CD4-positive, alpha-beta T cell treated with Interleukin-4 for 4 hours (primary cell): ENCODE data around the gene SPTB.
A peak's percentile ranks its signal among the peaks of the same experiment; 100 is the strongest.
"Not testable (repeated sequence)": the region's sequence is repeated elsewhere in the genome, so short reads cannot be mapped to it uniquely, and the experiment has no call there.

Source experiments
- DNase-seq: peaks from one replicate; pipeline ENCODE4 v3.0.0-alpha.2; 2020

SPTB gene

DNA sequence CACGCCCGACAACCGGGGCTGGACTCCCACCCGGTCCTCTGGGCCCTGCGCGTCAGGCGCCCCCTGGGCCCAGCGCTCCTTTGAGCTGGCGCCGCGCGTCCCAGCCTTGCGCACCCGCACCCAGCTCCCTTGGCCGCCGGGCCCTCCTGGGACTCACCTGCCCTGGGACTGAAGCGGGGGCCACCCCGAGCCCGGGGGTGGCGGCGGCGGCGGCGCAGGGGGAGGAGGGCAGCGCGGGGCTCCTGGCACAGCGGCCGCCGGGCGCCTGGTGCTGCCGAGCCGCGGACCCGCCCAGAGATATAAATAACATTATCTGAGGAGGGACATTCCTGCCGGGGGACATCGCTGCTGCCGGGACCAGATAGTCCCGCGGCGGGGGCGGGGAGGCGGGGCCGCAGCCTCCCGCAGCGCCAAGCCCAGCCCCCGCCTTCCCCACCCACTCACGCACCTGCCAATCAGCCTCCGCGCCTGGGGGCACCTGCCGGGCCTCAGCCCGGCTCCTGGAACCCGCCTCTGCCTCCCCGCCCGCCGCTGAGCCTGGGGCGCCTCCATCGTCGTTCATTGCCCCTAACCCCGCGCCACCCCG lies at the start of gene SPTB:
Gene SPTB, minus strand, starts transcription at position 273 of the 586 bp plus-strand sequence. CDS start 56,813 bp downstream, outside the sequence.
- DNase-seq: peak; percentile 31

- no peak for DNase-seq
Measured at GRCh38 chr14:64929014-64929359, 49.3 kb upstream of the SPTB start.

- DNase-seq: peak; percentile 37
Measured at GRCh38 chr14:64928239-64929013, 48.7 kb upstream of the SPTB start.

- no peak for DNase-seq
Measured at GRCh38 chr14:64927031-64927430, 47.3 kb upstream of the SPTB start.

DNA sequence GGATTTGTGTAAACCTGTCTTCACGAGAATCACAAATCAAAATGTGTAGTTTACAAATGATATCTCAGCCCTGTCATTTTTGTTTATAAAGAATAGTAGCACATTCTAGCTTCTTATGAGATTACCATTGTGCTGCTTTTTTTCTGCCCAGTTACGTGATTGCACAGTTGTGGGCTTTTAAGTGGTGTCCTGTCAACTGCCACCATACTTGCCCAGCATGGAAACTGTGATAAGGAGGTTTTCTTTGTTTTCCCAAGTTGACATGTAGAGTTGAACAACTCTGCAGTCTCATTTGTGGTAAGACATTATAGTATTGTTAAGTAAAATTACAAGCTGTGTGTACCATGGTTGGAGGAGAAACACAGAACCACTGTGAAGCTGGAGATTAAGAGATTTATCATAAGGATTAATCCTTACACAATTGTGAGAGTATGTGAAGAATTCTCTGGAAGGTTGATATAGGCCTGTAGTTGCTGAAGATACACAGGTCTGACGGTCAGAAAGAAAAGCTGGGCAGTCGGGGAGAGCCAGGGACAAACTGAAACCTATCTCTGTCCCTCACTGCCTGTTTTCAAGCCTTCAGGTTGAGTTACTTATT lies 46.8 kb upstream of the SPTB start:
- no peak for DNase-seq

- no peak for DNase-seq
Measured at GRCh38 chr14:64923015-64923414, 43.3 kb upstream of the SPTB start.

GRCh38 chr14:64920465-64920864 lies 40.8 kb upstream of the SPTB start:
- no peak for DNase-seq

GRCh38 chr14:64919618-64920017 lies 39.9 kb upstream of the SPTB start:
- DNase-seq: no peak

GRCh38 chr14:64919215-64919614 lies 39.5 kb upstream of the SPTB start:
- DNase-seq: no peak

- DNase-seq: no peak
Measured at GRCh38 chr14:64918216-64918615, 38.5 kb upstream of the SPTB start.

DNA sequence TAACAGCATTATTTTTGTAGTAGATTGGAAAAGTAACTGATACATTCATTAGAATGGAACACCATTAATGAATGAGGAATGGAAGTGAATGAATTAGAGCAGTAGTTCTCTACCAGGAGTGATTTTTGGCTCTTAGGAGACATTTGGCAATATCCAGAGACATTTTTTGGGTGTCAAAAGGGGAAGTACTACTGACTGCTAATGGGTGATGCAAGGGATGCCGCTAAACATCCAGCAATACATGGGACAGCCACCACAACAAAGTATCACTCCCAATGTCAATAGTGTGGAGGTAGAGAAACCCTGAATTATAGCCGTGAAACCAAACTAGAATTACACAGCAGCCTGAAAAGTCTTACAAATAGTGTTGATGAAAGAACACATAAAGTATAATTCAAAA lies 36.1 kb upstream of the SPTB start:
- DNase-seq: no peak

DNA sequence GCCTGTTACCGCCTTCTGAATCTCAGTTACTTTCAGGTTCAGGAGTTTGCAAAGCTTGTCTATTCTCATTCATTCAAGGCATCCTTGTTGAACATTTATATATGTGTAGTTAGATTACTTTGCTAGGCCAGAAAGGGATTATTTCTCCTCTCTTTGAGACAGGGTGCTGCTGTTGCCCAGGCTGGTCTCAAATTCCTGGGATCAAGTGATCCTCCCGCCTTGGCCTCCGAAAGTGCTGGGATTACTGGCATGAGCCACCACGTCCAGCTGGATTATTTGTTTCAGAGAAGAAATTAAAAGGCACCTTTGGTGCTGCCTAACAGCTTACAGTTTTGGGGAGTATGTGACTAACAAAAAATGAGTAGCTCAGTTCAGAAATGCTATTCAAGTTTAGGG lies 35.3 kb upstream of the SPTB start:
- no peak for DNase-seq

GRCh38 chr14:64914237-64915028 lies 34.7 kb upstream of the SPTB start, which contains the start of gene CHURC1:
CHURC1 (plus strand) TSS chr14:64914455; CDS start chr14:64914496, 41 bp downstream.
- DNase-seq: peak; percentile 98

GRCh38 chr14:64913477-64913876 lies 33.8 kb upstream of the SPTB start:
- not testable (repeated sequence) for DNase-seq

DNA sequence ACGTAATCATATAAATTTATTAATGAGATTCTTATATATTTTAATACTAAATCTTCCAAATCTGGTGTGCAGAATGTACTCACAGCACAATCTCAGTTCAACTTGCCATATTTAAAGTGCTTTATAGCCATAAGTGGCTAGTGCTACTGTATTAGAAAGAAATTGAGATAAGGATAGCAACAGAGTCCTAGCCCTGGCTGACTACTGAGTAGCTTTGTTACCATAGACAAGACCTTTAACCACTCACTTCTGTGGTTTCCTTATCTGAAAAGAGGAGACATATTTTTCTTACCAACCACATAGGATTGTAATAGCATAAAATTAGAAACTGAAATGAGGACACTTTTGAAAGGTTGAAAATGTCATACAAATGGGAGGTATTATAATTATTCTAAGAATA lies 32.6 kb upstream of the SPTB start:
- DNase-seq: no peak

DNA sequence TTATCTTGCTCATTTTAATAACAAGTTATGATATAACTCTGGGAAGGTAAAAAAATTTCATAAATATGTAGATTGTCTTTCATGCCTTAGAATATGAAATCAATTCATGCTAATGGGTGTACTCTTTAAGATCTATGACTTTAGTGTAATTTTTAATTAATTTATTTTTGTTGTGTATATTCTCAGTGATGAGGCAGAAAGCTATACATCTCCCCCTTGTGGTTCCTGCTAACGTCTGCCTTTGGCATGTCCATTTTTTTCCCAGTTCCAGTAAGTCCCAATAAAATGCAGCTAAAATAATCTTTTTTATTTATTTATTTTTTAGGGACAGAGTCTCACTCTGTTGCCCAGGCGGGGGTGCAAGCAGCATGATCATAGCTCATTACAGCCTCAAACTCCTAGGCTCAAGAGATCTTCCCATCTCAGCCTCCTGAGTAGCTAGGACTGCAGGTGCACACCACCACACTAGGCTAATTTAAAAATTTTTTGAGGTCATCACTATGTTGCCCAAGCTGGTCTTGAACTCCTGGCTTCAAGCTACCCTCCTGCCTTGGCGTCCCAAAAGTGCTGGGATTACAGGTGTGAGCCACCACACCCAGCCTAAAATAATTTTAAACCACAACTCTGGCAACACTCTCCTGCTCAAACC lies 31.3 kb upstream of the SPTB start:
- DNase-seq: no peak

DNA sequence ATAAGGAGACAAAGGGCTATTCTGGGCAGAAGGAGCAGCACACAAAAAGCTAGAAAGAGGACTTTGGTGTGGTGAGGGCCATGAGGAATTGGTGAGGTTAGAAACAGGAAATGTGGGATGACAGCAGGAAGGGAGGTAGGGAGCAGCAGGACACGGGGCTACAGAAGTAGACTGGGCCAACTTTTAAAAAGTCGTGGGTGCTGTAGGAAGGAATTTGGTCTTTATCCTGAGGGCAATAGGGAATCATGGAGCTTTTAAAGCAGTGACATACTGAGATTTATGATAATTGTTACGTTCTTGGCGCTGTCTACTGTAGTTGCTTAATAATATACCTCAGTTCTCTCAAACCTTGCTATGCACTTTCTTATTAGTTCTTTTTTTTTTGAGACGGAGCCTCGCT lies 26.3 kb upstream of the SPTB start:
- no peak for DNase-seq

- no peak for DNase-seq
Measured at GRCh38 chr14:64899958-64900357, 20.3 kb upstream of the SPTB start.

GRCh38 chr14:64891839-64892375 lies 12.2 kb upstream of the SPTB start:
- peak; percentile 70 for DNase-seq

DNA sequence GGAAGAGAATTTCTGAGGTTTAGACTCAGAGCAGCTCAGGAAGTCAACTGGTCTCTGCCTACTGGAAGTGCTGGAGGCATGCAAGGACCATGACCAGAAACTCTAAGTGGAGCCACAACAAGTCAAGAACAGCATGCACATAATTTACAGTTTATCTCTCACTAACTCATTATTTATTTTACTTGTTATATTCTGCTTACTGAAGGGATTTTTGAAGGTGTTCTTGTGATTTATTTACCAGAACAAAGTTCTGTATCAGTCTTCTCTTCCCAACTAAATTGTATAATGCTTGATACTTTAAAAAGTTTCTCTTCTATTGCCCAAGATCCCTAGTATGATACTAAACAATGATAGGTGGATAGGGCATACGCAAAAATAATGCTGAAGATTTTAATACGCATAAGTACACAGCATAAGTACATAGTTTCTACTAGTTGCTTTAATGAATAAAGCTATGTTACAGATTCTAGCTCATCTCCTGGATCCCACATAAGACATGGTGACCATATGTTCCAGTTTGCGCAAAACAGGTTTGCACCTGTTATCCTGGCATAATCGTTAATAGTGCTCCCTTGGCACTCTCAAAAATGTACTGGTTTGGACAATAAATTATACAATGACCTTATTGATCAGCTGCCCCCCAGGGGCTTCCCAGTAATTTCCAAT lies 11.6 kb upstream of the SPTB start:
- DNase-seq: no peak

GRCh38 chr14:64889352-64889751 lies 9.6 kb upstream of the SPTB start:
- no peak for DNase-seq

DNA sequence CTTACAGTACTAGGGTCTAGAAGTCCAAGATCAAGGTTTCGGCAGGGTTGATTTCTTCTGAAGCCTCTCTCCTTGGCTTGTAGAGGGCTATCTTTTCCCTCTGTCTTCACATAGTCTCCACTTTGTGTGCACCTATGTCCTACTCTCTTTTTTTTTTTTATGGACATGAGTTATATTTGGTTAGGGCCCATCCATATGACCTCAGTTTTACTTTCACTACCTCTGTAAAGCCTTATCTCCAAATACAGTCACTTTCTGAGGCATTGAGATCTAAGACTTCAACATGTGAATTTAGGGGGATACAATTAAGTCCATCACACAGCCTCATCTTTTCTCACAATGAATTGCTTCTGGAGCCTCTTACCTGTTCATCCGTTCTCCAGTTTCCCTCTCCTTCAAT lies 5.9 kb upstream of the SPTB start:
- no peak for DNase-seq
